GM19023 (cell line): ENCODE data around the gene ZNF438.

ENCODE experiments used
- ATAC-seq: cut with Tn5 transposase; IDR thresholded peaks from one replicate; pipeline ENCODE4 v1.9.1; 2021; ENCODE audit warnings: mild to moderate bottlenecking, moderate library complexity; ENCODE audit not compliant: unreplicated experiment

The ZNF438 gene

GRCh38 chr10:30858499-30858898 is 173.2 kb downstream of the ZNF438 start:
- no peak for ATAC-seq

DNA sequence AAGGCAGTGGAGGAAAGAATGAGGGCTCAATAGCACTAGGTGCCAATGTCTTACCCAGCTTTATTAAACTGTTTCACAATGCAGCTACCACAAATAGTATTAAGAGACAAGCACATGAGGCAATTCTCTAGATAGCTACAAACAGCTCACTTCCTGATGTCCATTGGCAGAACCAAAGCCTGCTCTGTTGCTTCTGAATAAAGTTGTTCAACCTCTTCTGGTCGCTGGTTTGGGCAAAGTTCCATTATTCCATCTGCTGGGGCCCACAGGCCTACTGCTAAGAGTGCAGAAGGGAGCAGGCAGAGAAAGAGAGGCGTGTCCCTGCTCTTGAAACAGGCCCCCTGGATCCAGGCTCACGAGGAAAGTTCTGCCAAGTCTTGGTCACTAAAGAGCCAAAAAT is 173.9 kb downstream of the ZNF438 start:
- ATAC-seq, result no peak

GRCh38 chr10:30855131-30855530 is 176.5 kb downstream of the ZNF438 start:
- no peak for ATAC-seq

GRCh38 chr10:30854656-30855055 is 177.0 kb downstream of the ZNF438 start:
- no peak for ATAC-seq

- no peak for ATAC-seq
These were observed 178.6 kb downstream of the ZNF438 start for GRCh38 chr10:30853066-30853465.

DNA sequence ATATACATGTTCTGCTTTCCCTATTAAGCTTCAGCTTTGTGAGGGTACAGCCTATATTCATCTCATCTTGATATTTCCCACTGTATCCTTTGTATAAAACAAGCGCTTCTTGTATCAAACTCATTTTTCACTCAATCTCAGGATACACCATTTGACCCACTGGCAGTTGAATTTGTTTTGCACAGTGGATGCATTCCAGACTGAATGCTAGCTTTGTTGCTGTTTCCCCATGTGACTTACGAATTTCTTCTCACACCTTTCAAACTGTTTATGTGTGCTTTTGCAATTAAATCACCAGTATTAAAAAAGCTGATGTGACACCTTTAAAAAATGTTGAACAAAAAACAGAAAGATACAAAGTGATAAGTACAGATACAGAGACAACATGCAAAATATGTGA is 180.9 kb downstream of the ZNF438 start:
- no peak for ATAC-seq

- no peak for ATAC-seq
These were observed 182.2 kb downstream of the ZNF438 start for GRCh38 chr10:30849231-30850035.

- no peak for ATAC-seq
These were observed 183.2 kb downstream of the ZNF438 start for GRCh38 chr10:30848396-30849032.

DNA sequence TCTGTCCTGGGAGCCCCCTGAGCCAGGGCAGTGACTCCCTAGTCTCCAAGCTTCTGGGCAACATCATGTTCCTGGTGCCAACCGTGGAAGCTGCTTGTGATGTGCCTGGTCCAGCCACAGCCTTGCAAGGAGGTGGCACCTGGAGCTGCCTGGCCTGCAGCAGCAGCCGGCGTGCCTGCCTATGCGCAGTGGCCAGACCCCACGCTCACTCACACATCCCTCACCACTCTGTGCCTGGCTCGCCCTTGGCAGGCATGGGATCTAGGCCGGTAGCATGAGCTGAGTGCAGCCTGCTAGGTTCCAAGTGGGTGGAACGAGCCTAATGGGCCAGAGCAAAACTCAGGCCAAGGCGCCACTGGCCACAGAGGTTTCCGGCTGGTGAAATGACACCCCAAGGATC is 184.0 kb downstream of the ZNF438 start:
- no peak for ATAC-seq

- no peak for ATAC-seq
These were observed 184.5 kb downstream of the ZNF438 start for GRCh38 chr10:30847199-30847598.

GRCh38 chr10:30846710-30847109 is 185.0 kb downstream of the ZNF438 start:
- no peak for ATAC-seq

DNA sequence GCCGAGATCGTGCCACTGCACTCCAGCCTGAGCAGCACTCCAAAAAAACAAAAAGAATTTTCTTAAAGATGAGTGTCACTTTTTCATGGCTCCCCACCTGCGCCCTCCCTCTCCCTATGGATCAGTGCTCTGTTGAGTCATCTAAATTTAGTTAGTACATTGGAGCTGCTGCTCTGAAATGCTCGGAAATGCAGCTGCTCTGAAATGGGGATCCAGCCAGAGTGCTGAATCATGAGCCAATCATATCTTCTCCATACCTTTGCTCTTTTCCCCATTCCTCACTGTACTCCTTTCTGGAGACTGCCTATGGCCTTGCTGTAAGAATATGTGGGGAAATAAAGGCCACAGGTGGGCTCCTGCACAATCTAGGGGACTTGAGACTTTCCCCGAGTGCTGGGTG is 188.8 kb downstream of the ZNF438 start:
- ATAC-seq, result no peak

- ATAC-seq, result no peak
These were observed 189.5 kb downstream of the ZNF438 start for GRCh38 chr10:30842185-30842584.

GRCh38 chr10:30840395-30841050 is 191.1 kb downstream of the ZNF438 start:
- ATAC-seq, result no peak

- no peak for ATAC-seq
These were observed 192.0 kb downstream of the ZNF438 start for GRCh38 chr10:30839652-30840051.

- no peak for ATAC-seq
These were observed 195.3 kb downstream of the ZNF438 start for GRCh38 chr10:30836406-30836805.

DNA sequence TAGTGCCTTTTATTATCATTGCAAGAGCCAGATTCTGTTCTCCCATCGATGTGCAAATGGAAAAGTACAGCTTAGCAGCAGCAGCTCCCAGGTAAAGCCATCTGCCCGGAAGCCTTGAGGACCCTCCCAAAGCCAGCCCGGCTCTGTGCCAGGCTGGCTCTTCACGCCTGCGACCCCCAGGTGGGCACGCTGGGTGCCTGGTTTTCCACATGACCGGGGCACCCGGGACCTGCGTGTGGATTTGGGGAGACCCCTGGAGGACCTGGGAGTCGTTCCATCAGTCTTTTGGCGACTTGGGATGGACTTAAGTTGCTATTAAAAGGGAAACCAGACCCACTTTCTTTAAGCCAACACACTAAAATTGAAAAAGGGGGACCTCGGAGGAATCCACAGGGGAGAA is 196.5 kb downstream of the ZNF438 start:
- no peak for ATAC-seq

GRCh38 chr10:30834651-30835050 is 197.0 kb downstream of the ZNF438 start:
- ATAC-seq, result no peak

DNA sequence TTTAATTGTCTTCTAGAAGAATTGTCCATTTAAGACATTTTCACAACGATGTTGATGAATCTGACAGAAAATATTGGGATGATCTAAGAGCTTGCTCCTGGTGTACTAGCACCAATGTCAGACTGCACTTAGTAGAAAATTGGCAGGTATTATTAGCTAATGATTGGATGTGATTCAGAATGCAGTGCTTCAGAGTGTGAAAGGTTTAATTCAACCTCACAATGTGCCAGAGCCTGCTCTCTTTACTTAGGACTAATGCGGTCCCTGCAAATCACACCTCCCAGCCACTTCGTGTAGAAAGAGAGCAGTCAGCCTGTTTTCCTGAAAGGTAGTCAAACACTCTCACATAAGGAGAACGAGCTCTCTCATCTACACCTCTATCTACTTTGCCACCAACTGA is 197.5 kb downstream of the ZNF438 start:
- ATAC-seq, result no peak

- no peak for ATAC-seq
These were observed 198.1 kb downstream of the ZNF438 start for GRCh38 chr10:30833628-30833970.

DNA sequence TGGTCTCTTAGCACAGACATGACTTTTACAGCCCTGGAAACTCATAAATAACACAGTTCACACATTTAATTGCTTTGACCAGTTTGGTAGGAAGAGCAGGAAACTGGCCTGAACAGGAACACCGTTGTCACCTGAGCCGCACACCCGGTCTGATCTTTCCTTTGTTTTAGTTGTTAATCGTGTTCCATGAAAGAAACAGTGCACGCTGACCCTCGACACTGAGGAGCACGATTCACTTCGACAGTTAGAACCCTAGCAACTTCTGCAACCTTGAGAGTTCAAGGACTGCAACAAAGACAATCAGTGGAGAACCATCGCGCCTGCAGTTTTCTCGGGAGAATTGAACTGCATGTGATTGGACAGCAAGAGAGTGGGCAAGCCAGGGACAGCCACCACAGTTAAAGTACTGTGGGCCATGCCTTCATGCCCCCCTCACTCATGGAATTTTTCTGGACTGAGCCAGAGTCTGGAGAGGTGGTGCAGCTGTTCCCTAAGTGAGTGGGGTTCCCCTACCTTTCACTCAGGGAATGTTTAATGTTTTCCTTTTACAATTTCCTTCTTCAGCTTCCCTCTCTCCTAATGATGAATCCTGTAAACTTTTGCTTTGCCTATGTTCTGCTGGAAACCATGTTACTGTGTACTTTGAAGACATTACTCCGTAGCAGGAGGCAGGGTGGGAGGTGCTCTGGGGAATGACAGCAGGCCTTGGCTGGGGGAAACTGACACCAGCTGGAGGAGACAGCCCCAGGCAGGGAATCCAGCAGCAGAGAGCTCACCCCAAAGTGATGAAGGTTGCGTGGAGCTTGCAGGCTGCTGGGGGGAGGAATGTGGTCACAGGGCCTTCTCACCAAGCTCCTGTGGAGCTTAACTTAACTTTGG is 198.7 kb downstream of the ZNF438 start:
- no peak for ATAC-seq
